HepG2 (cell line): ENCODE results near the gene EZH1. TPM values are rescaled to one million over a fixed set of nuclear protein-coding genes. Genes with fewer than 3 reads are reported as not detected.
A peak's percentile ranks its signal among the peaks of the same experiment; 100 is the strongest.

Experiments
- HOMEZ ChIP-seq: IDR thresholded peaks from 2 replicates; pipeline ENCODE4 v1.6.1; 2016; ENCODE audit warnings: low read depth
- IKZF1 ChIP-seq: fragments of 450-650 bp; IDR thresholded peaks from 2 replicates; pipeline ENCODE4 v1.7.1; 2016
- JUNB ChIP-seq: sonication (generic); formaldehyde crosslinking; IDR thresholded peaks from 2 replicates; pipeline ENCODE4 v1.8.0; 2022; ENCODE audit warnings: missing genetic modification reagents, mild to moderate bottlenecking, borderline replicate concordance
- KDM1A ChIP-seq: IDR thresholded peaks from 2 replicates; pipeline ENCODE4 v1.6.1; 2016; ENCODE audit warnings: missing compliant biosample characterization
- MLLT10 ChIP-seq: sonication (generic); formaldehyde crosslinking; IDR thresholded peaks from 2 replicates; pipeline ENCODE4 v1.4.0; 2020; ENCODE audit warnings: missing genetic modification reagents
- NFKBIZ ChIP-seq: IDR thresholded peaks from 2 replicates; pipeline ENCODE4 v1.6.1; 2018; ENCODE audit warnings: missing genetic modification reagents, missing compliant biosample characterization
- NR2F2 ChIP-seq: IDR thresholded peaks from 2 replicates; pipeline ENCODE4 v1.6.1; 2012; ENCODE audit warnings: low read depth, inconsistent platforms, borderline replicate concordance
- ZBED4 ChIP-seq: sonication (generic); formaldehyde crosslinking; IDR thresholded peaks from 2 replicates; pipeline ENCODE4 v1.4.0; 2020; ENCODE audit warnings: missing genetic modification reagents, borderline replicate concordance
- ZBTB40 ChIP-seq, 2 experiments: fragments of 450-650 bp in 1 of 2; sonication (generic) in 1 of 2; formaldehyde crosslinking in 1 of 2; IDR thresholded peaks; 2 replicates each; pipeline versions ENCODE4 v1.6.1 to v1.8.0; 2016 to 2022; ENCODE audit warnings: antibody characterized with exemption in 1 of 2, mild to moderate bottlenecking in 1 of 2, missing genetic modification reagents in 1 of 2
- ZMYM4 ChIP-seq: sonication (generic); formaldehyde crosslinking; IDR thresholded peaks from 2 replicates; pipeline ENCODE4 v1.8.1; 2023; ENCODE audit warnings: mild to moderate bottlenecking, missing genetic modification reagents
- ZNF101 ChIP-seq: sonication (generic); formaldehyde crosslinking; IDR thresholded peaks from 2 replicates; pipeline ENCODE4 v1.4.0; 2020; ENCODE audit warnings: mild to moderate bottlenecking, low read depth, missing genetic modification reagents, borderline replicate concordance
- ZNF839 ChIP-seq: sonication (generic); formaldehyde crosslinking; IDR thresholded peaks from 2 replicates; pipeline ENCODE4 v1.4.0; 2020; ENCODE audit warnings: missing genetic modification reagents, mild to moderate bottlenecking, borderline replicate concordance
- polyA plus RNA-seq, 8 experiments: library from polyadenylated mRNA; depleted of rRNA in 3 of 8; stranded (reverse) in 7 of 8; unstranded in 1 of 8; fragments of >200 nt; fragmentation: Illumina TruSeq in 4 of 8; extraction: Trizol in 4 of 8; gene quantifications; 2 replicates each; pipeline versions ENCODE4 v1.2.1 to v1.2.3, GENCODE V29; 2011 to 2016; ENCODE audit warnings: low read depth in 4 of 8, missing spikeins in 1 of 8, mixed read lengths in 1 of 8; ENCODE audit not compliant: insufficient read depth in 1 of 8
- total RNA-seq, 5 experiments: library from RNA; depleted of rRNA; stranded (reverse); fragments of >200 nt; fragmentation: Illumina TruSeq; extraction: Trizol; gene quantifications; 2 replicates each; pipeline ENCODE4 v1.2.3, GENCODE V29; 2016; ENCODE audit warnings: low read depth in 1 of 5

EZH1 gene
- total and polyA plus RNA-seq, 2 of the 13 experiments (the other 11 are each of a cell fraction or from before 2014, with no cell fraction given): 11.6 to 24.0 TPM

GRCh38 chr17:42677921-42678781, 66.7 kb downstream of the EZH1 start (continued):
- TF ChIP-seq ZBTB40 (IDR thresholded peaks at IDR 0.05) (no peak), ZBTB40 (CRISPR knock-in tag; IDR thresholded peaks at IDR 0.05) (peak; percentile 13; the same call in 1 of the 2 replicates), JUNB (CRISPR knock-in tag) (no peak), MLLT10 (CRISPR knock-in tag) (no peak), ZMYM4 (CRISPR knock-in tag) (no peak), NFKBIZ (CRISPR knock-in tag) (no peak; the same call in 1 of the 2 replicates), KDM1A (CRISPR knock-in tag) (no peak), ZNF839 (no peak), IKZF1 (no peak), ZNF101 (CRISPR knock-in tag) (no peak), ZBED4 (CRISPR knock-in tag) (no peak; the same call in 1 of the 2 replicates), HOMEZ (no peak), NR2F2 (peak; percentile 49; the same call in 1 of the 2 replicates)
